Stimulated activated memory B cell treated with anti-CD40 and anti-IgM and Interleukin-4, amounts not matched to agents 10 μg/mL and 1 μg/mL and 100 μg/mL, for 72 hours (primary cell): ENCODE data around the gene GNG12.
"Not testable (repeated sequence)": the region's sequence is repeated elsewhere in the genome, so short reads cannot be mapped to it uniquely, and the experiment has no call there.

Experiments used
- ATAC-seq: fragments of 150-1000 bp; cut with Tn5 transposase; 2 replicates; pipeline ENCODE4 v1.10.0; 2021
- H3K27ac Mint-ChIP-seq: one replicate; pipeline ENCODE4 v1.8.0; 2022; ENCODE audit warnings: mild to moderate bottlenecking, mixed read lengths
- H3K27me3 Mint-ChIP-seq: one replicate; pipeline ENCODE4 v1.8.0; 2022; ENCODE audit warnings: mixed read lengths
- H3K36me3 Mint-ChIP-seq: one replicate; pipeline ENCODE4 v1.8.0; 2022; ENCODE audit warnings: mixed read lengths
- H3K4me1 Mint-ChIP-seq: one replicate; pipeline ENCODE4 v1.8.0; 2022; ENCODE audit warnings: mixed read lengths
- H3K4me3 Mint-ChIP-seq: one replicate; pipeline ENCODE4 v1.8.0; 2022; ENCODE audit warnings: mild to moderate bottlenecking, moderate library complexity, mixed read lengths
- H3K9me3 Mint-ChIP-seq: one replicate; pipeline ENCODE4 v1.8.0; 2022; ENCODE audit warnings: mixed read lengths

Gene GNG12

DNA sequence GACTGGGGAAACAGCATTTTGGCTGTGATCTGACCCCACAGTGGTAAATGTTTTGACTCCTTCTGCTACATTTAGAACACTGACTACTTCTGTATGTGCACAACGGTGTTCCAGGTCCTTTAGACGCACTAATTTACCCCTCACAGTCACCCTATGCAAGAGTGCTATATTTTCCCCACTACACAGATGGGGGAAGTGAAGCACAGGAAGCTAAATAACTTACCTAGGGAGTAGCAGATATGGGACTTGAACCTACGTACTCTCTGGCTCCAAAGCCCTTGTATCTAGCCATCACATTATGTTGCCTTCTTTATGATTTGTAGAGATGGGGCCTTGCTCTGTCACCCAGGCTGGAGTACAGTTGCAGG, 99.0 kb downstream of the GNG12 start:
- H3K4me1 Mint-ChIP-seq = peaks cover 41% of the 10 kb centered on the region
- H3K27me3 Mint-ChIP-seq = no peaks in the 10 kb centered on the region
- H3K36me3 Mint-ChIP-seq = no peaks in the 10 kb centered on the region
- peak overlapping the region; percentile 70 for H3K27ac Mint-ChIP-seq
- H3K4me3 Mint-ChIP-seq = no peak overlapping the region
- no peak for ATAC-seq
- no peaks in the 10 kb centered on the region for H3K9me3 Mint-ChIP-seq

DNA sequence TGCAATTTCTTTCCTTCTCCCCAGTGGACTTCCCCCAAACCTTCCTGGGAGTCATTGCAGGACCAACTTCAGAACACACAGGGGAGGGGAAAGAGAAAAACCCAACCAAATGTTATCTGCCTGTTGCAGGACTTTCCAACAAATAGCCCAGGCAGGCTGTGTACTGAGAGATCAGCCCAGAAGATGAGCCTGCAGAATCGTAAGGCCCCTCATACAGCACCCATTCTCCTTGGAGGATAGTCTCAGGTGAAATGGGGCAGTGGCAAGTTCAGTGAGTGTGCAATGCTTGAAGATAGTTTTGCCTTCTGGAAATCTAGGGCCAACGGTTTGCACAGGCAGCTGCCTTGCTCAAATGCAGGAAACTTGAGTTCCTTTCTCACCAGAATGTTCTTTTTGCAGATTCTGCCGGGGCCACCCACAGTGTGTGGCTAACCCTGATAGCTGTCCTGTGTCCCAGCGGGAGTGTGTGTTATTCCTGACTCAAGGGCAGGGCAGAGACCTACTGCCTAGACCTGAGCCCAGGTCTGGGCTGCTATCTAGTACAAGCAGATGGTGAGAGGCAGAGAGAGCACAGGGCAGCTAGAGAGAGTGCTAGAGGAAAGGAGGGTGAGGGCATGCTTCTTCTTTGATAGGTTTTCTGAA, 99.5 kb downstream of the GNG12 start:
- Mint-ChIP-seq H3K9me3 (no peaks in the 10 kb centered on the region), H3K4me1 (peaks cover 41% of the 10 kb centered on the region), H3K27me3 (no peaks in the 10 kb centered on the region), H3K27ac (peak overlapping the region; percentile 70), H3K36me3 (no peaks in the 10 kb centered on the region), H3K4me3 (no peak overlapping the region)
- no peak for ATAC-seq

DNA sequence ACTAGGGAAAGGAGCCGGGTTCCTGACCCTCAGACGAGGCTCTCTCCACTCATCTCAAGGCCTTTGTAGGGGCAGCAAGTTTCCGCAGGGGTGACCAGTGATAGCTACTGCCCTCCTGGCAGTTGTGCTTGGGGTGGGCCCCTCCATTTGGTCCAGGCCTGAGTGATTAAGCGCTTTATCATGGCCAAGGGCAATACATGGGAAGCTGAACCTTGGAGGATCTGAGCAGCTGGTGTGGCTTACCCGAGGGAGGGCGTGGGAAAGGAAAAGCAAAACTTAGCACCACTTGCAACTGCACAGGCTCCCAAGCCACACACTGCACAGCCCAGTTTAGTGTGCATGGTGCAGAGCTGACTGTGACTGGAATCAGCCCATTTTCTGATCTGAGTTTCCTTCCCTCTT, 100.5 kb downstream of the GNG12 start:
- H3K27ac Mint-ChIP-seq = no peak overlapping the region
- H3K36me3 Mint-ChIP-seq = no peaks in the 10 kb centered on the region
- no peaks in the 10 kb centered on the region for H3K27me3 Mint-ChIP-seq
- no peak overlapping the region for H3K4me3 Mint-ChIP-seq
- peaks cover 41% of the 10 kb centered on the region for H3K4me1 Mint-ChIP-seq
- H3K9me3 Mint-ChIP-seq = no peaks in the 10 kb centered on the region
- no peak for ATAC-seq

DNA sequence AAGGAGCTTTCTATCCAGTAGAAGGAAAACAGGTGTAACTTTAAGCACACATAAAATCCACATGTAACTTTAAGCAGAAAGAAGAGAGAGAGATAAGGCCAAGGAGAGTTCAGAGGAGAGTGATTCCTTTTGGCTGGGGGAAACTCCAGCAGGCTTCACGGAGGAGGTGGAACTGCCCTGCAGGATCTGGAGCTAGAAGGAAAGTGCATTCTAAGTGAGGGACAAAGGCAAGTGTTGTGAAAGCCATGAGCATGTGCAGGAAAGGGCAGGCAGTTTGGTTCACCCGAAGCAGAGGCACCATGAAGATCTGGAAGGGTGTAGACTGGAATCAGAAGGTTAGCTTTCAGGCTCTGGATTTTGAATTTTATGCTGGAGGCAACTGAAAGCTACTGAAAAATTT, 101.9 kb downstream of the GNG12 start:
- no peaks in the 10 kb centered on the region for H3K9me3 Mint-ChIP-seq
- no peaks in the 10 kb centered on the region for H3K36me3 Mint-ChIP-seq
- H3K4me1 Mint-ChIP-seq = peaks cover 36% of the 10 kb centered on the region
- ATAC-seq = no peak
- no peak overlapping the region for H3K4me3 Mint-ChIP-seq
- no peak overlapping the region for H3K27ac Mint-ChIP-seq
- H3K27me3 Mint-ChIP-seq = no peaks in the 10 kb centered on the region

DNA sequence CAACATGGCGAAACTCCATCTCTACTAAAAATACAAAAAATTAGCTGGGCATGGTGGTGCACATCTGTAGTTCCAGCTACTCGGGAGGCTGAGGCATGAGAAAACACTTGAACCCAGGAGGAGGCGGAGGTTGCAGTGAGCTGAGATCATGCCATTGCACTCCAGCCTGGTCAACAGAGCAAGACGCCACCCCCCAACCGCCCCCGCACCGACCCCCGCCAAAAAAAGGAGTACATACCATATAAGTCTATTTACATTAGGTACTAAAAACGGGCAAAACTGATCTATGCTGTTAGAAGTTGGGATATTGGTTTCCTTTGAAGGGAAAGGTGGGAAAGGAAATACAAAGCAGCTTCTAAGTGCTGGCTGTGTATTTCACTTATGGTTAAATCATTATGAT, 103.0 kb downstream of the GNG12 start:
- not testable (repeated sequence) for H3K9me3 Mint-ChIP-seq, H3K4me3 Mint-ChIP-seq, ATAC-seq, H3K27ac Mint-ChIP-seq, H3K36me3 Mint-ChIP-seq, H3K27me3 Mint-ChIP-seq
- H3K4me1 Mint-ChIP-seq = peaks cover 27% of the 10 kb centered on the region

DNA sequence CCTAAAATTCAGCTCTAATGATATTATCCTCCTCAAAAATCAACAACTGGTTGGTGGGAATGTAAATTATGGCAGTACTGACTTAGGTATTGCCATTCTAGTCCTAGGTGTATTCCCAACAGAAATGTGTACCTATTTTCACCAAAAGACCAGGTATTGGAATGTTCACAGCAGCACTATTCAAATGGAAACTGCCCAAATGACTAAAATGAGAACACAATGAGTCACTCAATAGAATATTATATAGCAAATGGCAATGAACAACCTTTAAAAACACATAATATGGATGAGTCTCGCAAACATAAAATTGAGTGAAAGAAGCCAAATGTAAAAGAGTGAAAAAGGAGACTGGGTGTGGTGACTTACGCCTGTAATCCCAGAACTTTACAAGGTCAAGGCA, 103.4 kb downstream of the GNG12 start:
- no peak for ATAC-seq
- no peak overlapping the region for H3K27ac Mint-ChIP-seq
- H3K9me3 Mint-ChIP-seq = no peaks in the 10 kb centered on the region
- H3K27me3 Mint-ChIP-seq = no peaks in the 10 kb centered on the region
- H3K4me3 Mint-ChIP-seq = no peak overlapping the region
- H3K4me1 Mint-ChIP-seq = peaks cover 27% of the 10 kb centered on the region
- H3K36me3 Mint-ChIP-seq = no peaks in the 10 kb centered on the region

DNA sequence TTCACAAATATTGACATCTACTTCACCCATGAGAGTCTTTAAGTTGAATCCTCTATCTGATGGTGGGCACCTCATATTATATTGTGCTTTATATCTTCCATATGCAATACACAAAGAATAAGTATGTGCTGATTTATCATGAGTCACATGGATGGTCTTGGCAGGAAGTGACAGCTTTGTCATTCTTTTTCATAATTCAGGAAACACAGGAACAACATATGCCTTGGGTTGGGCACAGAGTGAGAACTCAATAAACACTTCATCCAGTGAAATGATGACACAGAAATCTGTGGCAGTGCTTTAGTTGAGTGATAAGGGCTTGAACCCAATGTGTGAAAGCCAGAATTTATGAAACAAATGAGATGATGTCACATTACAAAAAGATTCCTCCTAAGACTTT, 107.0 kb downstream of the GNG12 start:
- no peaks in the 10 kb centered on the region for H3K36me3 Mint-ChIP-seq
- H3K4me1 Mint-ChIP-seq = peaks cover 6% of the 10 kb centered on the region
- H3K9me3 Mint-ChIP-seq = no peaks in the 10 kb centered on the region
- no peak overlapping the region for H3K27ac Mint-ChIP-seq
- H3K27me3 Mint-ChIP-seq = no peaks in the 10 kb centered on the region
- H3K4me3 Mint-ChIP-seq = no peak overlapping the region
- ATAC-seq = no peak

DNA sequence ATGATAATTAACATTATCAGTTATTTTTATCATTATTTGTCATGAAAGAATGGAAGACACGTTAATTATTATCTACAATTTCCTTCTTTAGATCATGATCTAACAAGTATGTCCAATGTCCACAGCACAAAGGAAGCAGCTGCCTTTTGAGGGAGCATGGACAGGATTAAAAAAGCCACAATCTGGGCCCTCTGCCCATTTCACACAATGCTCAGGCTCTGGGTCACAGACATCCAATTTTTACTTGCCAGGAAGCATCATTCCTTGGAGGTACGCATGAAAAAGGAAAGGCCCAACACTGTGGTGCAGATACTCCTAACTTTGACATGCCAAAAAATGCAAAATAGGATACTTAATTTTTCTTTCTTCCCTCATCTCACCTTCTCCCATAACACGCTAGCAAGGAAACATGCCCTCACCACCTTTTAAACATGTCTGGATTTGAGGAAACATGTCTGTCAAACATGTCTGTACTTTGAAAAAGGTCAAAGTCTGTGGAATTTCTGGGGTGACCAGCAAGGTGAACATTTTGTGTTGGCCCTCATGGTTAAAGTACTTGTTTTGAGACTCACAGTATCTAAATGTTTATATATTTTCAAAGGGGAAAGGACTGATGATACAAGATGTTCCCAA, 108.2 kb downstream of the GNG12 start:
- Mint-ChIP-seq H3K9me3 (no peaks in the 10 kb centered on the region), H3K27ac (no peak overlapping the region), H3K27me3 (no peaks in the 10 kb centered on the region), H3K4me3 (no peak overlapping the region), H3K36me3 (no peaks in the 10 kb centered on the region), H3K4me1 (peaks cover 5% of the 10 kb centered on the region)
- ATAC-seq = no peak

DNA sequence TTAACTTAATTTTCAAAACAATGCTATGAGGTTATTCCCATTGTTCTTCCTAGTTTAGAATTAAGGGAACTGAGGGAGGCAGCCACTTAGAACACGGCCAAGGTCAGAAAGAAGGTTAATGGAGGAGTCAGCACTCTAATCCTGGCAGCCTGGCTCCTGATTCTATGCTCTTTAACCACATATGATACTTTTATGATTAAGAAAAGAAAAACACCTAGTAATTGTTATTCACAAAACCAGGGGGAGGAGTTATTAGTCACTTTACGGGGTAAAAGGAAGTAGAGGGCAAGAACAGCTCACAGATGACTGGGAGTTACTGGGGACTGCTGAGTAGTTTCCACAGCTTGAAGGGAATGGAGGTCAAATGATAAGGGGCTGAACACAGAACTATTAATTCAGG, 109.6 kb downstream of the GNG12 start:
- Mint-ChIP-seq H3K36me3 (no peaks in the 10 kb centered on the region), H3K27me3 (no peaks in the 10 kb centered on the region), H3K9me3 (no peaks in the 10 kb centered on the region), H3K4me1 (no peaks in the 10 kb centered on the region), H3K4me3 (no peak overlapping the region), H3K27ac (no peak overlapping the region)
- ATAC-seq = peak; percentile 74

DNA sequence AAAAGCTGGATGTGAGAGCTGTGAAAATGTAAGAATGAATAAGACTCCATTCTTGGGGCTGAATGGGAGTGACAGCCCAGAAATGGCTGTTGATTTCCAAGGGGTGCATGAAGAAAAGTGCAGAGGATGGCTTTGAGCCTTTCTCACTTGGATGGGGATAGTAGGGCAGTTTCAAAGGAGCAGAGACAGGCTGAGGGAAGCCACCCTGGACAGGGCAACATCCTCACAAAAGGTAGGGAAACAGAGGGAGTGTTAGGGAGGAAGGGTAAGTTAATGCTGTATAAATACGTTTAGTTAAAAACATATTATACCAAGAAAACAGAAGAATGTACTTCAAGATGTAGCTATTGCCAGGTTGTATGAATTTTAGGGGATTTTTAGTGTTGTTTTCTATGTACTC, 110.1 kb downstream of the GNG12 start:
- H3K27ac Mint-ChIP-seq = no peak overlapping the region
- no peak overlapping the region for H3K4me3 Mint-ChIP-seq
- H3K9me3 Mint-ChIP-seq = no peaks in the 10 kb centered on the region
- ATAC-seq = no peak
- H3K27me3 Mint-ChIP-seq = no peaks in the 10 kb centered on the region
- no peaks in the 10 kb centered on the region for H3K4me1 Mint-ChIP-seq
- H3K36me3 Mint-ChIP-seq = no peaks in the 10 kb centered on the region

DNA sequence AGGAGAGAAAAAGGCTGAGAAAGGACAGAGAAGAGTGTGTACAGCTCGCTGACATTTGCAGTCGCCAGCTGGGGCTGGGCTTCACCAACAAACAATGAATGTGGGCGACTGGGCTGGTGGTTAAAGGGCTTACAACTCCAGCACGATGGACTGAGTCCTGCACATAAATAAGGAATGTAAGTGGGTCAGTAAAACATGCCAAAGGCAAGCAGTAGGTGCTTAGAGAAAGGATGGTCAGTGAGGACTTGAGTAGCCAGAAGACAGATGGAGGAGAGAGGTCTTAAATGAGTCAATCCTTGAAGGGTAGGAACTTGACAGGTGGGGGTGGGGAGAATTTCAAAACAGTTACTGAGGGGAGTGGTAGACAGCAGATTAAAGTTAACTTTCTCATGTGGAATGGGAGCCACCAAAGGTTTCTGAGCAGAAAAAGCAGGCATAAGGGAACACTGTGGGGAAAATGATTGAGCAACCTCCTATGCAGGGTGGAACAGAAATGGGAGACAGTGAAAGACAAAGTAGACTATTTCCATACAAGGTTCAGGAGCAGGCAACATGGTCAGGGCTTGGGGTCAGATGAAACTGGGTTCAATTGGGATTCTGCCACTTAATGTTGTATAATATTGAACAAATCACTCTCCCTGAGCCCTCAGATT, 110.8 kb downstream of the GNG12 start:
- Mint-ChIP-seq H3K27ac (no peak overlapping the region), H3K4me1 (no peaks in the 10 kb centered on the region), H3K9me3 (no peaks in the 10 kb centered on the region), H3K4me3 (no peak overlapping the region), H3K27me3 (no peaks in the 10 kb centered on the region), H3K36me3 (no peaks in the 10 kb centered on the region)
- ATAC-seq = no peak

DNA sequence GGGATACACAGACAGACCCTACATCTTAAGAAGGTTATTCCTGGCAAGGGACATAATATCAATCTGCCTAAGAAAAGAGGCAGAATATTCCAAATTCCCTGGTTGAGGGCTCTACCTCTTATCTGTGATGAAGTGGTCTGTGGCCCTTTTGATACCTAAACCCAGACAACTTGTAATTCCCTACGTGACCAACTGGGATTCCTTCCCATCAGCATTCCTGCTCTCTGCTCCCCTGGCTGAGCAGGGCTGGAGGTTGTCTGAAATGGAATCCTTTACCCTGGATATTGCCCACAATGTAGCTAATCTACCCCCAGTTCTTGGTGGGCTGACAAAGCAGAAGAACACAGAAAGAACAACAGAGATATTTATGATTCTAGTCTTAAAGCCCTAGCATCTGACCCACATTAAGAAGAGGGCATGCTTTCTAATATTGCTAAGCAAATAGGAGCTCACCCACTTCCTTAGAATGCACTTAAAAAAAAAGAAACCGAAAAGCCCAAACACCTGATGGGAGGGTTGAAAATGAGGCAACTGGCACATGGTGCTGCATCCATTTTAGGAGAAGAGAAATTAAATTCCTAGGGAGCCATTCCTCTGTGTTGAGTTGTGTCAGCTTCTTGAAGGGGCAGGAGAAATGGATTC, 111.5 kb downstream of the GNG12 start:
- Mint-ChIP-seq H3K4me1 (no peaks in the 10 kb centered on the region), H3K9me3 (no peaks in the 10 kb centered on the region), H3K27me3 (no peaks in the 10 kb centered on the region), H3K4me3 (no peak overlapping the region), H3K27ac (no peak overlapping the region), H3K36me3 (no peaks in the 10 kb centered on the region)
- ATAC-seq = no peak

DNA sequence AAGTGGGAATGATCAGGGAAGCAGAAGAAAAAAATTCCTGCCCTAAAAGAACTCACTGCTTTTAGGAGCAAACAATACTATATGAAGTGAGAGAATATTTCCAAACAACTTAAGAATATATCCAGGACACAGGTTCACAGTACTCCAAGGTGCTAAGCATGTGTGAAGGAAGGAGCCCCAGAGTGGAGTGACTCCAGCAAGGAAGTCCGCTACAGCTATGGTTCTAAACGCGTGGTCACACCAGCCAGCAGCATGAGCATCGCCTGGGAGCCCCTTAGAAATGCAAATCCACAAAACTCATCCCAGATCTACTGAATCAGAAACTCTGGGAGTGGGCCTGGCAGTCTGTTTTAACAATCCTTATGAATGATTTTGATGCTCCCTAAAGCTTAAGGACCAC, 112.2 kb downstream of the GNG12 start:
- Mint-ChIP-seq H3K27ac (no peak overlapping the region), H3K36me3 (no peaks in the 10 kb centered on the region), H3K27me3 (no peaks in the 10 kb centered on the region), H3K4me3 (no peak overlapping the region), H3K9me3 (no peaks in the 10 kb centered on the region), H3K4me1 (no peaks in the 10 kb centered on the region)
- no peak for ATAC-seq

DNA sequence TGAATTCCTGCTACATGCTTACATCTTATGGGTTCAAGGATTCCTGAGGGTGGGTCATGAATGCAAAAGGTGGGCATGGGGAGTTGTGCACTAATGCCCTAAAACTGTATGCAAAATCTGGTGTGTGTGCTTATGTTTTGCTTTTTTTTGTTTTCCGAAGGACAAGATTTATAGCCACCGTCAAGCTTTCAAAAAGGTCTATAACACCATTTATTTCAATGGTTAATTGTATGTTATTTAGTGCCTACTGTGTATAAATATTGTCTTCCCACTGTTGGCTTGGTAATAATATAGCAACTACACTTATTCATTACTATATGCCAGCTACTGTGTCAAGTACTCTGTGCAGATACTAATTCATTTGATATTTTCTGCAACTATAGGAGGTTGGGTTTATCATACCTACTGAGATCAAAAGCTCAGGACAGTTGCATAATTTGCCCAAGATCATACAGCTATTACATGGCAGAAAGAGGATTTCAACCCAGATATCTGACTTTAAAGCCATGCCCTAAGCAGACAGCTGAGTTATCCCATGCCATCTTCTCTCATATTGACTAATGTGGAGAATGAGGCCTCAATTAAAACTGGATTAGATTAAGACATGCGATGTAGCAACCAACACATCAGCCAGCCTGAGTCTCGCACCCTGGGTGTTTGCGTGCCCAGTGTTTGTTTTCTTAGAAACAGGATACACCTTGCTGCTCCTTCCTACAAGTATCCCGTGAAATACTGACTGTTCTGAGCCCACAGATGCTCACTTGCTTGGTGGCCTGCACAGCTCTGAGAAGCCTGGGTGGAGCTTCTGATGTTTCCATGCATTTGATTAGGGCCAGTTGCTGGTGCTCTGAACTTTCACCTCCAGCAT, 113.7 kb downstream of the GNG12 start:
- Mint-ChIP-seq H3K27me3 (no peaks in the 10 kb centered on the region), H3K4me3 (no peak overlapping the region), H3K27ac (no peak overlapping the region), H3K9me3 (no peaks in the 10 kb centered on the region), H3K4me1 (no peaks in the 10 kb centered on the region), H3K36me3 (no peaks in the 10 kb centered on the region)
- no peak for ATAC-seq

DNA sequence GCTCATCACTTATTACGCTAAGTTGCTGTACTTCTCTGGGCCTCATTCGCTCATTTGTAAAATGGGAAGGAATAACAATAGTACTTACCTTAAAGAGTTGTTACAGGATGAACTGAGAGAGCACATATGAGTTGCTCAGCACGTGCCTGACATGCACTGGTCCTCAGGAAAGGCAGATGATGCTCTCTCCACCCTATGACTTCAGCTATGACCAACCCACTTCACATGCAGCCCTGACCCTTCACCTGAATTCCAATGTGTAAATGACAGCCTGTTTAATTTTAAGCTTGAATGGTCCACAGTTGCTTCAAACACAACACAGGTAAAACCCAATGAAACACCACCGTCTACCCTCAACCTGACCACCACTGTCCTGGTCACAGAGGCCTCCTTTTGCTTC, 115.4 kb downstream of the GNG12 start:
- no peaks in the 10 kb centered on the region for H3K9me3 Mint-ChIP-seq
- H3K36me3 Mint-ChIP-seq = no peaks in the 10 kb centered on the region
- no peaks in the 10 kb centered on the region for H3K27me3 Mint-ChIP-seq
- no peaks in the 10 kb centered on the region for H3K4me1 Mint-ChIP-seq
- H3K27ac Mint-ChIP-seq = no peak overlapping the region
- ATAC-seq = no peak
- no peak overlapping the region for H3K4me3 Mint-ChIP-seq
